LHCN-M2 (cell line): ENCODE results near the gene SULT1B1. TPM values are rescaled to one million over a fixed set of nuclear protein-coding genes. Genes with fewer than 3 reads are reported as not detected.
A peak's percentile ranks its signal among the peaks of the same experiment; 100 is the strongest.

Source experiments
- DNase-seq: peaks from one replicate; pipeline ENCODE4 v3.0.0-alpha.2; 2012; ENCODE audit warnings: low read depth
- total RNA-seq: library from RNA; depleted of rRNA; stranded (reverse); fragments of >200 nt; gene quantifications from 2 replicates; pipeline ENCODE4 v1.2.3, GENCODE V29; 2014; rRNA removed

Gene SULT1B1
- total RNA-seq, 1 experiment from 2014 or later, result 0.17 TPM

GRCh38 chr4:69701696-69702095 lies 58.7 kb downstream of the SULT1B1 start:
- no peak for DNase-seq

DNA sequence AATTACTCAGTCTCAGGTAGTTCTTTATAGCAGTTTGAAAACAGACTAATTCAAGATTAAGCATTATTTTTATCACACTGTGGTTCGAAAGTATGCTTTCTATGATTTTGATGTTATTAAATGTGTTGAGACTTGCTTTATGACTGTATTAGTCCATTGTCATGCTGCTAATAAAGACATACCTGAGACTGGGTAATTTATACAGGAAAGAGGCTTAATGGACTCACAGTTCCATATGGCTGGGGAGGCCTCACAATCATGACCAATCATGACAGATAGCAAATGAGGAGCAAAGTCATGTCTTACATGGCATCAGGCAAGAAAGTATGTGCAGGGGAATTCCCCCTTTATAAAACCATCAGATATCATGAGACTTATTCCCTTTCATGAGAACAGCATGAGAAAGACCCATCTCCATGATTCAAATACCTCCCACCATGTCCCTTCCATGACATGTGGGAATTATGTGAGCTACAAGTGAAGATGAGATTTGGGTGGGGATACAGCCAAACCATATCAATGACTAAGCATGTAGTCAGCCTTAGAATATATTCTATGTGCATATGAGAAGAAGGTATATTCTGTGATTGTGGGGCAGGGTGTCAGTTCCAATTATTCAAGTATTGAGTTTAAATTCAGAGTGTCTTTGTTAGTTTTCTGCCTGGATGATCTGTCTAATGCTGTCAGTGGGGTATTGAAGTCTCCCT lies 62.7 kb downstream of the SULT1B1 start:
- DNase-seq, result no peak

- peak; percentile 46 for DNase-seq
Measured at GRCh38 chr4:69689599-69689998, 70.8 kb downstream of the SULT1B1 start.

- no peak for DNase-seq
Measured at GRCh38 chr4:69684804-69685203, 75.6 kb downstream of the SULT1B1 start.

Other genes starting within 250 kb of the SULT1B1 start
- gene UGT2A2, start 121.0 kb downstream of the SULT1B1 start, total RNA-seq, result not detected in 2 replicates
- gene UGT2A1, start 107.4 kb downstream of the SULT1B1 start, total RNA-seq, result not detected in 2 replicates
- gene SULT1E1, start 99.5 kb upstream of the SULT1B1 start, total RNA-seq, result not detected in 2 replicates
- gene CSN1S1, start 170.4 kb upstream of the SULT1B1 start, total RNA-seq, result not detected in 2 replicates
- not detected in 2 replicates for gene CSN2, start 205.1 kb upstream of the SULT1B1 start, total RNA-seq
- gene STATH, start 235.3 kb upstream of the SULT1B1 start, total RNA-seq, result not detected in 2 replicates